ENCODE data around the gene CCDC57. TPM values are rescaled to one million over a fixed set of nuclear protein-coding genes. Genes with fewer than 3 reads are reported as not detected.

The CCDC57 gene
- total and polyA plus RNA-seq, 9 of the 15 experiments (the other 6 are each of a cell fraction or from before 2014, with no cell fraction given) = 0.83 to 36.2 (median 13.6) TPM

- TF ChIP-seq TOE1 (IDR thresholded peaks at IDR 0.05; ENCODE audit: borderline replicate concordance) = peak; percentile 57; the same call in 1 of the 2 replicates
- no peak for TF ChIP-seq TOE1 (CRISPR knock-in tag; IDR thresholded peaks at IDR 0.05; ENCODE audit: borderline replicate concordance, low read depth)
- peak; percentile 66; the same call in 1 of the 2 replicates for TF ChIP-seq L3MBTL2 (IDR thresholded peaks at IDR 0.05)
- no peak for TF ChIP-seq NR0B1 (IDR thresholded peaks at IDR 0.05; ENCODE audit: partially characterized antibody)
- TF ChIP-seq ZNF639 (CRISPR knock-in tag; conservative IDR thresholded peaks at IDR 0.05 in 1 of 2, IDR thresholded peaks at IDR 0.05 in 1 of 2) = peak in 1 of 2 experiments; percentile 98; a peak in 2 of 4 replicates
- peak; percentile 75 for TF ChIP-seq NEUROD1 (IDR thresholded peaks at IDR 0.05; ENCODE audit: borderline replicate concordance, low read depth, low read length, partially characterized antibody)
- no peak for TF ChIP-seq ARID3A (IDR thresholded peaks at IDR 0.05; ENCODE audit: borderline replicate concordance, low read depth, low read length)
- peak; percentile 94 for TF ChIP-seq FIP1L1 (IDR thresholded peaks at IDR 0.05; ENCODE audit: low read depth, low read length, poor library complexity, severe bottlenecking)
- TF ChIP-seq CBX1 (IDR thresholded peaks at IDR 0.05; ENCODE audit: low read depth) = peak; percentile 89
- no peak for TF ChIP-seq ZFP30 (CRISPR knock-in tag; IDR thresholded peaks at IDR 0.05; ENCODE audit: borderline replicate concordance)
- TF ChIP-seq SFPQ (IDR thresholded peaks at IDR 0.05; ENCODE audit: low read depth, low read length) = no peak
- TF ChIP-seq SIX5 (IDR thresholded peaks at IDR 0.05; ENCODE audit: borderline replicate concordance in 1 of 2, insufficient read depth in 1 of 2, low read depth in 1 of 2, low read length in 2 of 2) = peak; percentile 67 to 69; a peak in 3 of 4 replicates
- TF ChIP-seq ZNF121 (CRISPR knock-in tag; conservative IDR thresholded peaks at IDR 0.05) = no peak
- TF ChIP-seq ZNF766 (CRISPR knock-in tag; conservative IDR thresholded peaks at IDR 0.05) = peak; percentile 79
- TF ChIP-seq KLF1 (tag; IDR thresholded peaks at IDR 0.05) = no peak
- no peak for TF ChIP-seq CREB3 (tag; conservative IDR thresholded peaks at IDR 0.05; ENCODE audit: low read depth)
- peak; percentile 77 for TF ChIP-seq CREM (IDR thresholded peaks at IDR 0.05; ENCODE audit: low read depth)
- peak; percentile 81; the same call in 1 of the 2 replicates for TF ChIP-seq PHF8 (IDR thresholded peaks at IDR 0.05; ENCODE audit: borderline replicate concordance, low read length)
Measured at GRCh38 chr17:82065638-82066303, 146.9 kb downstream of the CCDC57 start, which contains the start of gene DUS1L (continued).
